Activated effector memory CD4-positive, alpha-beta T cell treated with anti-CD3 and anti-CD28 coated beads, Interleukin-2, amount 50 U/mL, for 16 hours (primary cell): ENCODE data around the gene NECAP2.
"Not testable (repeated sequence)": the region's sequence is repeated elsewhere in the genome, so short reads cannot be mapped to it uniquely, and the experiment has no call there.

Source experiments
- DNase-seq: peaks from one replicate; pipeline ENCODE4 v3.0.0-alpha.2; 2020

The NECAP2 gene

DNA sequence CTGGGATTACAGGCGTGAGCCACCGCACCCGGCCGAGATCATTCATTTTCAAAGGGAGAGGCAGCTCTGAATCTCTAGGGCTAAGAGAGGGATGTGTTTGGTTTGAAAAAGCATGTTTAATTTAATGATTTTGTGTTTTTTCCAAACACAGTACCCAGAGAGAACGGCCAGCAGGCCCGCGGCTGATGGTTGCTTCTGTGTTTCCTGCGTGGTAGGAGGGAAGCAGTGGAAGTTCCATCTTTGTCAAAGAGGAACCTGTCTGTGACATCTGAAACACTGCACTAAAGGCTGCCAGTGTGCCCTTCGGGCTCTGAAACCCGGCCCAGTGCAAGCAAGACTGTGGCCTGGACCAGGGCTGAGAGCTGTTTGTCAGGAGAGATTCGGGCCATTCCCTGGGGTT lies 59.9 kb downstream of the NECAP2 start:
- not testable (repeated sequence) for DNase-seq

GRCh38 chr1:16500975-16501374 lies 60.5 kb downstream of the NECAP2 start:
- not testable (repeated sequence) for DNase-seq

- not testable (repeated sequence) for DNase-seq
Measured at GRCh38 chr1:16501446-16501845, 60.9 kb downstream of the NECAP2 start.

DNA sequence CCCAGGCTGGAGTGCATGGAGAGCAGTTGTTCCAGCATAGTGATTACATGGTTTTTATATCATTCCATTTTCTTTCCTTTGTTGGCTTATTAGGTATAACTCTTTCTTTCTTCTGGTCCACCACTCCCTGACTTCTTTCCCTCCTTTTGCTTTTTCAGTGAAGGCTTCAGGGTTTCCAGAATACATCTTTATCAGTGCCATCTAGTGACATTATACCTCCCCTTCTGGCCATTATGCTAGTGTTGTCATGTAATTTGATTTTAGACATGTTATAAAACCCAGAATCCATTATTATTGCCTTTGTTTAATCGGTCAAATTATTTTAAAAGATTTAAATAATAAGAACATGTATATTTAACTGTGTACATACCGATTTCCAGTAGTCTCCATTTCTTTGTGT lies 63.0 kb downstream of the NECAP2 start:
- no peak for DNase-seq

DNA sequence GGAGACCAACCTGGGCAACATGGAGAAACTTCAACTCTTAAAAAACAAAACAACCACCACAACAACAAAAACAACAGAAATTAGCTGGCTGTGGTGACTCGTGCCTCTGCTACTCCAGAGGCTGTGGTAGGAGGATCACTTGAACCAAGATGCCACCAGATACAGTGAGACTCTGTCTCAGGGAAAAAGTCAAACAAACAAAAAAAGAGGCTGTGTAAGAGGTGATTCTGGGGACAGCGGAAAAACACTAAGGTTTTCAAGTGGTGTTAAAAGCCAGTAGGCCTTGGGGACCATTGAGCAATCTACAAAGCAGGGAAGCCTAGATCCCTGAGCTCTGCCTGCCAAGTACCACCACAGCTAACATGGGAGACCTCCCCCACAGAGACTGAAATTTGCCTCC lies 65.3 kb downstream of the NECAP2 start:
- not testable (repeated sequence) for DNase-seq

DNA sequence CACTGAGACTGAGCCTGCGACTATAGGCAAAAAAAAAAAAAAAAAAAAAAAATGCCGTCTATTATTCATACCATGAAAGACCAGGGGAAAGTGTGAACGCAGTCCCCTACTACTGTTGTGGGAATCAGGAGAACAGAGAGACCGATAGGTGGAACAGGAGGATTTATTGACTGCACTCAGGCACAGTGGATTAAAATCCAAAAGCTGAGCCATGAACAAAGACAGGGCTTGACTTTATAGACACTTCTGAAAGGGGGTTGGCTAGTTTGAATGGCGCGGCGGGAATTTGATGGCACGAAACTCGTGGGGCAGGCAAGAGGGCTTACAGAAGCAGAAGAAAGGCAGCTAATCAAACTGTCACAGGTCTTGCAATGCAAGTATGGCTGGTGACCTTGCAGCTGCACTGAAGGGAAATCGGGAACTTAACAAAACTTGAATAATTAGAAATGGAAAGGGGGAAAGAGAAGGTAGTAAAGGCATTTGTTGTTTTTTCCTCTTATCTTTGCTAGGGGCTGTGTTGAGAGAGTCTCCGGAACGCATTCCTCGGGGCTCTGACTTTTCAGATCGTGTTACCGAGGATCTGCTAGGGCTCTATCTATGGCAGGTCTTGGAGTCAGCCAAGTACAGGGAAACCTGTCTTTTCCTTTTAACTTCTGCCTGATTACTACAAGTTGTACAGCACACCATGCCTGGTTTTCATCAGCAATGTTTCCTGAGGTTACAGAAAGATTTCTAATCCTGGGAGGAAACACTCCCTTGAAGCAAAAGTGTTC lies 66.0 kb downstream of the NECAP2 start:
- DNase-seq = not testable (repeated sequence)

DNA sequence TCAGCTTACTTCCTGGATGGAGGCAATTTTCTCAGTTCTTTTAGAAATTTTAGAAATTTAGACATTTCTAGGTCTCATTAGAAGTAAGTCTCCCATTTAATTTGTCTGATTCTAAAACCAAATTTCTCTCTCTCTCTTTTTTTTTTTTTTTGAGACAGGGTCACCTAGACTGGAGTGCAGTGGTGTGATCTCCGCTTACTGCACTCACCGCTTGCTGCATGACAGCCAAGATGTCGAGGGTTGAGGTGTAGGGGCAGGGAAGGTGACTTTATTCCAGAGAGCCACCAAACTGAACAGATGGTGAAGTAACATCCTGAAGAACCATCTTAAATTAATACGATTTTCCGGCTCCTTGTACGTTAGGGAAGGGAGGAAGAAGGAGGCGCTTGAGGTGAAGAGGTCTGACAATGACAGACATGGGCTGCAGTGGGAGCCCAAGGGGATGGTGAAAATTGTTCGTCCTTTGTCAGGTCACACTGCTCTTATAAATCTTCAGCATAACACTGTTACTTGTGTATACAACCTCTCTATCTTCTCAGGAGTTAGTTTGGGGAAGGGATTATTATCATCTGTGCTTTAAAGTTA lies 68.4 kb downstream of the NECAP2 start:
- peak; percentile 73 for DNase-seq
